DMS153 treated with DMSO at 0.1 percent for 48 hours (cell line): ENCODE measurements around the gene TFAP2A.

Experiments
- DNase-seq: peaks from one replicate; lab custom pipeline; 2025; ENCODE audit not compliant: unreplicated experiment; lab: John Stamatoyannopoulos, UW

Gene TFAP2A

DNA sequence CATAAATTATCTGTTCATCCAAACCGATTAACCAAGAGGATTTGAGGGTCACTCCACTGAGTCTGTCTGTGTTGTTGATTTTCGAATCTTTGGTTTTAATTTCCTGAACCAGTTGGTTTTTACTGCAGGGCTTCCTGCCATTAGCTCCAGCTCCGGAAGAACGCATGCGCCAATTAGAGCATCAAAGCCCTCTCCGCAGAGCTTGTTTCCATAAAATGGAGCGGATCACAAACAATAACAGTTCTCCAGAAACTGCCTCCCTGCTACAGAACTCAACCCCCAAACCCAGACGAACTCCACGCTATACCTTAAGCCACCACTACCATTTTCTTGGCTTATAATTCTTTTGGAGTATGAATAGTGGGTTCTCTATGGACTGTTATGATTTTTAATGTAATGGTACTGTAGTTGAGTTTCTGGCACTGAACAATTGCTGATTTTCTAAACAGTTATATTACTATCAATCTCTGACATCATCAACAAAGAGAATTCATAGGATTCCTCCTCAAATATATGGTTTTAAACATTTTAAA is 13.8 kb downstream of the TFAP2A start:
- no peak for DNase-seq

GRCh38 chr6:10400330-10400729 is 14.5 kb downstream of the TFAP2A start:
- no peak for DNase-seq

GRCh38 chr6:10399451-10399850 is 15.4 kb downstream of the TFAP2A start:
- DNase-seq, result no peak

- no peak for DNase-seq
These were observed 16.2 kb downstream of the TFAP2A start for GRCh38 chr6:10398446-10399218.

- no peak for DNase-seq
These were observed 17.0 kb downstream of the TFAP2A start for GRCh38 chr6:10397756-10398445.

GRCh38 chr6:10396785-10397184 is 18.1 kb downstream of the TFAP2A start:
- DNase-seq, result no peak

DNA sequence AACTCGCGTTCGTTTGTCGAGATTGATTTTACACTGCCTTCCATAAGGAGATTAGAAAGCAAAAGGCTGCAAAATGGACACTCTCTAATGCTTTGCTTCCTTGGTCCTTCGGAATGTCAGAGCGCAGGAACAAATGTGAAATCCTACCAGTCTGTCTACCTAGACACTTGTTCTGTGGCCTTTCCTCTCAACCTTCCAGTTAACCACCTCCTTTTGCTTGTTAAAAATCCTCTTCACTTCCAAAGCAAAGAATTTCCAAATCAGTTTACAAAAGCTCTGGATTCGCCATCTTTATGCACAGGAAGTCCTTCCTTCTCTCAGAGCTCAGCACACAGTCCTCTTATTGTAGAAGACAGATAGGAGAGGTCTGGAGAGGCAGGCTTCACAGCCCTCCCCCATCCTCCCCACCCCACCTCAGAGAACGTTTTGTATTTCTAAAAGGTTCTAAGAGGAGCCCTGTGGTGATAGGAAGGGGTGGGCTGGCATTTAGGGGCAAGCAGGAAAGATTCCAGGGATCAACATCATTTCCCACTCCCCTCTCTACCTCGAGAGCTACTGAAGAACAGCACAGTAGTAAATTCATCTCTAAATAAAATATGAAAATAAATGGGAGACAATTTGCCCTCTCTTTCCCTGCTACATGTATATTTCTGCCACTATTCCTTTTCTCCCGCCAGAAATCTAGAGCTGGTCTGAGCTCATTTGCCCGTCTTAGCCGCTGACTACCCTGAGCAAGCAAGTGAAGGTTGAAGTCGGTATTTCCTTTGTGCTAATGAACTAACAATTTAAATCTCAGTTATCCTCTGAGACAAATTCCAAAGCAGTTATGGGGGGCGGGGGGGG is 18.9 kb downstream of the TFAP2A start:
- no peak for DNase-seq

- no peak for DNase-seq
These were observed 19.6 kb downstream of the TFAP2A start for GRCh38 chr6:10395171-10395703.

DNA sequence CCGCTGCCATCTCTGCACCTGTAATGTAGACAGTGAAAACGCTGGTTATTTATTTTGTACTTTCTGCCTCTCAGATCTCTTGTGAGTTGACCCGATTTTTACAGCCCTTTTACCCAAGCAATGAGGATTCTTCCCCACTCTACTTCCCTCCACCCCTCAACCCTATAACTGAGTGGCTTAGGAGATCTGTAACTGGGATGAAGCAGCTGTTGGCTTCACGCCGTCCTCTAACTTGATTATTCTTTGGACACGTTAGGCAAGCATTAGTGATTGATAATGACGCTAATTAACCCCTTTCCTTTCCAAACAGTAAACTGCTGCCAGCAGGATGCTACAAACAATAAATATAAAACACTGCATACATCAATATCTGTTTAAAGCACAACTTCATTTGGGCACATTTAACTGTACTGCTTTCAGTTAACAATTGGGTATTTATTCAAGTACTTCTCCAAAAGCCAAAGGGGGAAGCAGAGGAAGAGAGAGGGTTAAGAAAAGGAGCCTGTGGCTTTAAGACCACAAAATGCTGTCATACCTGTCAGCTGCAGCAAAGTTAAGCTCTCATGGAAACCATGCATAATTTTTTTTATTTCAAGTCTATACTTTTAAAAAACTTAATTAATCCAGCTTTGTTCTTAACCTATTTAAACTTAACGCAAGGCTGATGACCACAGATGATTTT is 21.2 kb downstream of the TFAP2A start:
- DNase-seq, result no peak

GRCh38 chr6:10391799-10392198 is 23.1 kb downstream of the TFAP2A start:
- no peak for DNase-seq

GRCh38 chr6:10391299-10391630 is 23.6 kb downstream of the TFAP2A start:
- no peak for DNase-seq

DNA sequence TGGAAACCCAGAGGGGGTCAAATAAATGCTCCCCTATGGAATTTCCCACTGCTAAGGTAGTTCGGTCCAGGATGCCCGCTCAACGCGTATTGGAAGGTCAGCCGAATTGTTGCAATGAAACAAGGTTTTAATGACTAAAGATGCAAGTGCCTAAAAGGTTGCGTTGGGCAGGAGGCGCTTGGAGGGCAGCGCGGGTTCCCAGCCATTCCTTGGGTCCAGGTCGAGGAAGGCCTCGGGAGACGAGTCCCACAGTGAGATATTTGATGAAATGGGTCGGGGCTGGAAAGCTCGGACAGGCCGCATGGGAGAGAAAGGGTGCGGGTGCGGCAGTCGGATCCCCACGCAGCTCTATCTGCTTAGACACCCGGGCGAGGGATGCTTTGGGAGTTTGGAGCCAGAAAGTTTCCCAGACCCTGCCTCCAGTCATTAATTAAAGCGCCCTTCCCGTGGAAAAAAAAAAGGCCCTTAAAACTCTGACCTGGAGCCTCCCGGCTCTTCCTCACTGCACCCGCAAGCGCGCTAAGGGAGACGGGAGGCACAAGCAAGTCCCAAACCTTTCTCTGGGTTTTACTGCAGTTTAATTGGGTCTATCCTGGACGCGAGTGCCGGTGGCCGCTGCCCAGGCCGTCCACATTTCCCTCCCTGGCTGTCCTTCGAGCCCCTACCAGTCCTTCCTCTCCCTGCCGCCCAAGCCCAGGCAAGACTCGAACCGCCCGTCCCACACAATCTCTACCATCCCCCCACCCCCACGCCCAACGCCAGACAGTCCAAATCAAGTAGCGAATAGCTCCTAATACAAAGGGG is 24.2 kb downstream of the TFAP2A start:
- DNase-seq, result no peak

- DNase-seq, result no peak
These were observed 25.0 kb downstream of the TFAP2A start for GRCh38 chr6:10389739-10390494.

- no peak for DNase-seq
These were observed 27.9 kb downstream of the TFAP2A start for GRCh38 chr6:10386756-10387654.

GRCh38 chr6:10386220-10386619 is 28.7 kb downstream of the TFAP2A start:
- no peak for DNase-seq

GRCh38 chr6:10385524-10386132 is 29.2 kb downstream of the TFAP2A start:
- no peak for DNase-seq

DNA sequence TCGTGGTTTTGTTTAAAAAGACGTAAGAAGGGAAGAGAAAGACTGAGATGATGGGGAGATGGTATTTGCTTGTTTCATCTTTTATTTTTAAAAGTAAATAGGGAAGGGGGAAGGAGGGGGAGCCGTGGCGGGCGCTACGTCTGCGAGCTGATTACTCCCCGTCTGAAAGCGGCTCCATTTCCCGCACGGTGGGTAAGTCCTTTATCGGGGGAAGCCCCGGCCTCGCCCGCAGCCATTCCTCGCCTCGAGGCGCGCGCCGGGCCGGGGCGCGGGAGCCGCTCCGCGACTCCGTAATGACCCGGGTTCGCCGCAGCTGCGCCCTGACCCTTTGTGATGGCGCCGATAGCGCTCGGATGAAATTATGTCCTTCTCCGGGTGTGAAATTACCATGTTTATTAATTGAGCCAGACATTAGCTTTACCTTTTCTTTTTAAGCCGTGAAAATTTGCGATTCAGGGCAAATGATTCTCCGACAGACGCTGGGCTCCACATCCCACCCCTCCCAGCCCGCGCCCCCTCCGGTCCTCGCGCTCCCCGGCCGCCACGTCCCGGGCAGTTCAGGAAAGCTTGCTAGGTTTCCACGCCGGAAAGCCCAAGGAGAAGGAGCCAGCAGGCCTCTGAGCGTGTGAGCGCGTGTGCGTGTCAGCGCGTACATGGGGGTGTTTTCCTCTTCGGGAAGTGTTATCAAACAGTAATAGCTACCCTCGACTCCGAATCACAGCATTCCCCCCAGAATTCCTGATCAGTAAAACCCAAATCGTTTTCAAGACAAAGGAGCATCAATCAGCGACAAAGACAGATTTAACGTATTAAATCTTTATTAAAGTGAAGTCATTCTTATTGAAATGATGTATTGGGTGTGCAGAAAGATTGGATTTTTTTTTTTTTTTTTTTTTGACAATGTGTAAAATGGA is 30.0 kb downstream of the TFAP2A start:
- no peak for DNase-seq
